H1 (cell line): ENCODE results near the gene SKIDA1. TPM values are rescaled to one million over a fixed set of nuclear protein-coding genes. Genes with fewer than 3 reads are reported as not detected.

Experiments
- CTCF ChIA-PET: fragments of 300-600 bp; sonication (Branson Sonifier 250); formaldehyde crosslinking; loops from one replicate; lab custom pipeline; 2021; ENCODE audit not compliant: partially characterized antibody; lab: Charles Lee
- POLR2A ChIA-PET: fragments of 300-600 bp; sonication (Branson Sonifier 250); formaldehyde crosslinking; loops from one replicate; lab custom pipeline; 2021; ENCODE audit warnings: inconsistent platforms; ENCODE audit not compliant: partially characterized antibody; lab: Charles Lee
- DNase-seq, 2 experiments: peaks; one replicate each; pipeline versions ENCODE4 v3.0.0 to v3.0.0-alpha.2; 2010 to 2022; ENCODE audit warnings: low spot score in 2 of 2, low read depth in 1 of 2, mixed read lengths in 1 of 2
- FAIRE-seq: peaks from 2 replicates; lab custom pipeline; 2011; peaks lifted over from hg19 to GRCh38; lab: Jason Lieb, UNC
- H2AFZ ChIP-seq: 2 replicates; pipeline ENCODE4 v1.8.1; 2012; ENCODE audit warnings: low read length, inconsistent platforms
- H2AK5ac ChIP-seq: 2 replicates; pipeline ENCODE4 v1.6.1; 2013; ENCODE audit warnings: low read depth, low read length
- H2BK120ac ChIP-seq: replicated peaks from 2 replicates; pipeline ENCODE3; 2013; ENCODE audit warnings: low read depth, low read length, inconsistent platforms
- H2BK12ac ChIP-seq: 2 replicates; pipeline ENCODE4 v1.6.1; 2013; ENCODE audit warnings: low read depth, low read length
- H2BK15ac ChIP-seq: 2 replicates; pipeline ENCODE4 v1.6.1; 2013; ENCODE audit warnings: low read length
- H2BK20ac ChIP-seq: 2 replicates; pipeline ENCODE4 v1.6.1; 2013; ENCODE audit warnings: low read length
- H2BK5ac ChIP-seq: 2 replicates; pipeline ENCODE4 v1.6.1; 2013; ENCODE audit warnings: low read depth, low read length
- H3K14ac ChIP-seq: 2 replicates; pipeline ENCODE4 v1.6.1; 2013; ENCODE audit warnings: inconsistent platforms; ENCODE audit not compliant: insufficient read length
- H3K18ac ChIP-seq: 2 replicates; pipeline ENCODE4 v1.6.1; 2013; ENCODE audit warnings: low read length; ENCODE audit errors: extremely low read depth
- H3K23ac ChIP-seq: 2 replicates; pipeline ENCODE4 v1.6.1; 2013; ENCODE audit warnings: inconsistent platforms; ENCODE audit not compliant: insufficient read length
- H3K23me2 ChIP-seq: 2 replicates; pipeline ENCODE4 v1.6.1; 2013; ENCODE audit warnings: low read depth, low read length
- H3K27ac ChIP-seq: 2 replicates; pipeline ENCODE4 v1.6.1; 2011; ENCODE audit warnings: low read depth, low read length, inconsistent platforms
- H3K27me3 ChIP-seq, 4 experiments: replicated peaks in 1 of 4; 1 replicate in 1 of 4; 2 replicates in 3 of 4; pipeline versions ENCODE4 v1.6.1 to v1.8.1; 2011 to 2013; ENCODE audit warnings: low read length in 3 of 4, mild to moderate bottlenecking in 3 of 4, inconsistent platforms in 2 of 4, mixed read lengths in 2 of 4, moderate library complexity in 1 of 4; ENCODE audit not compliant: control insufficient read depth in 3 of 4, insufficient read depth in 3 of 4; ENCODE audit errors: extremely low read depth in 1 of 4
- H3K36me3 ChIP-seq, 4 experiments: 2 replicates each; pipeline versions ENCODE4 v1.6.1 to v1.8.1; 2011 to 2013; ENCODE audit warnings: mild to moderate bottlenecking in 4 of 4, low read length in 3 of 4, moderate library complexity in 2 of 4, control low read depth in 1 of 4, inconsistent platforms in 1 of 4; ENCODE audit not compliant: insufficient read depth in 4 of 4, control insufficient read depth in 2 of 4
- H3K4ac ChIP-seq: replicated peaks from 2 replicates; pipeline ENCODE3; 2013; ENCODE audit warnings: low read length, low read depth, mixed read lengths, inconsistent platforms; ENCODE audit not compliant: insufficient read length
- H3K4me1 ChIP-seq, 4 experiments: replicated peaks in 1 of 4; 1 replicate in 1 of 4; 2 replicates in 3 of 4; pipeline versions ENCODE4 v1.6.1 to v1.8.1; 2011 to 2013; ENCODE audit warnings: low read length in 3 of 4, inconsistent platforms in 2 of 4, mixed read lengths in 1 of 4; ENCODE audit not compliant: insufficient read depth in 4 of 4, control insufficient read depth in 3 of 4
- H3K4me2 ChIP-seq, 2 experiments: 2 replicates each; pipeline versions ENCODE4 v1.6.1 to v1.8.1; 2011 to 2013; ENCODE audit warnings: low read depth in 2 of 2, low read length in 2 of 2, control low read depth in 1 of 2, inconsistent platforms in 1 of 2, mild to moderate bottlenecking in 1 of 2; ENCODE audit not compliant: insufficient read depth in 1 of 2
- H3K4me3 ChIP-seq, 4 experiments: fragments of 200-600, 300-600 bp in 1 of 4; sonication (generic), shearing (Covaris generic), sonication (Bioruptor Twin) in 1 of 4; 2 replicates each; pipeline versions ENCODE4 v1.5.1 to v1.8.1; 2011 to 2016; ENCODE audit warnings: low read length in 4 of 4, low read depth in 3 of 4, control low read depth in 2 of 4, inconsistent platforms in 2 of 4, mild to moderate bottlenecking in 2 of 4, mixed read lengths in 1 of 4, moderate library complexity in 1 of 4; ENCODE audit not compliant: insufficient read depth in 2 of 4; ENCODE audit errors: extremely low read depth in 1 of 4
- H3K56ac ChIP-seq: replicated peaks from 2 replicates; pipeline ENCODE3; 2013; ENCODE audit warnings: low read depth, mild to moderate bottlenecking, mixed read lengths, low read length, inconsistent platforms; ENCODE audit not compliant: insufficient read length
- H3K79me1 ChIP-seq: 2 replicates; pipeline ENCODE4 v1.6.1; 2013; ENCODE audit warnings: low read depth, low read length, control low read depth
- H3K79me2 ChIP-seq, 2 experiments: 2 replicates each; pipeline versions ENCODE4 v1.6.1 to v1.8.1; 2012 to 2013; ENCODE audit warnings: low read length in 2 of 2, mild to moderate bottlenecking in 2 of 2, inconsistent platforms in 1 of 2; ENCODE audit not compliant: insufficient read depth in 2 of 2, control insufficient read depth in 1 of 2
- H3K9ac ChIP-seq, 4 experiments: replicated peaks in 1 of 4; 1 replicate in 1 of 4; 2 replicates in 3 of 4; pipeline versions ENCODE4 v1.6.1 to v1.8.1; 2011 to 2013; ENCODE audit warnings: low read depth in 3 of 4, low read length in 3 of 4, control low read depth in 2 of 4, mild to moderate bottlenecking in 2 of 4, moderate library complexity in 2 of 4, inconsistent platforms in 1 of 4; ENCODE audit errors: extremely low read depth in 1 of 4
- H3K9me3 ChIP-seq, 2 experiments: 2 replicates each; pipeline versions ENCODE4 v1.6.1 to v1.8.1; 2012 to 2013; ENCODE audit warnings: mild to moderate bottlenecking in 2 of 2, moderate library complexity in 2 of 2, control low read depth in 1 of 2, inconsistent platforms in 1 of 2, low read depth in 1 of 2, low read length in 1 of 2, mixed read lengths in 1 of 2; ENCODE audit not compliant: insufficient read depth in 2 of 2
- H4K20me1 ChIP-seq, 2 experiments: replicated peaks in 1 of 2; 2 replicates each; pipeline versions ENCODE3 to v1.8.1; 2011 to 2013; ENCODE audit warnings: inconsistent platforms in 2 of 2, low read length in 2 of 2, mild to moderate bottlenecking in 1 of 2; ENCODE audit not compliant: insufficient read depth in 2 of 2, control insufficient read depth in 1 of 2
- H4K5ac ChIP-seq: 2 replicates; pipeline ENCODE4 v1.6.1; 2013; ENCODE audit warnings: low read length, low read depth, mixed read lengths, inconsistent platforms; ENCODE audit not compliant: insufficient read length
- H4K8ac ChIP-seq: 2 replicates; pipeline ENCODE4 v1.8.0; 2013; ENCODE audit warnings: mild to moderate bottlenecking, moderate library complexity, low read length, inconsistent platforms; ENCODE audit not compliant: insufficient read depth; ENCODE audit errors: extremely low read depth
- H4K91ac ChIP-seq: replicated peaks from 2 replicates; pipeline ENCODE3; 2013; ENCODE audit warnings: low read length, mixed read lengths, inconsistent platforms; ENCODE audit not compliant: insufficient read length
- HDAC2 ChIP-seq, 2 experiments: fragments of 300-600 bp in 1 of 2; sonication (generic) in 1 of 2; IDR thresholded peaks; 2 replicates each; pipeline ENCODE4 v1.6.1; 2011 to 2012; ENCODE audit warnings: low read depth in 2 of 2, low read length in 2 of 2, mild to moderate bottlenecking in 2 of 2, moderate library complexity in 2 of 2, borderline replicate concordance in 1 of 2, inconsistent platforms in 1 of 2
- KDM1A ChIP-seq: fragments of 200-600, 300-600 bp; sonication (generic); IDR thresholded peaks from 2 replicates; pipeline ENCODE4 v1.7.1; 2016; ENCODE audit warnings: mild to moderate bottlenecking, low read length, borderline replicate concordance
- NANOG ChIP-seq: IDR thresholded peaks from 2 replicates; pipeline ENCODE4 v1.6.1; 2011; ENCODE audit warnings: low read length, low read depth, mild to moderate bottlenecking, inconsistent platforms; ENCODE audit not compliant: insufficient read depth, poor library complexity, severe bottlenecking
- WGBS, 2 experiments: shearing (Covaris generic) in 1 of 2; methylation state at CpG; one replicate each; pipeline versions ENCODE4 v1.1.6 to v1.1.7; 2013 to 2015; ENCODE audit warnings: low lambda C conversion rate in 2 of 2, mixed read lengths in 2 of 2, inconsistent platforms in 1 of 2, low coverage in 1 of 2, missing lambda C conversion rate in 1 of 2; ENCODE audit not compliant: insufficient replicate concordance in 2 of 2, insufficient coverage in 1 of 2, insufficient read length in 1 of 2; ENCODE audit errors: extremely low coverage in 1 of 2, missing lambda C conversion rate in 1 of 2; 5-methylcytosine and 5-hydroxymethylcytosine counted together
- polyA plus RNA-seq, 7 experiments: library from polyadenylated mRNA; depleted of rRNA in 3 of 7; stranded (reverse) in 5 of 7; unstranded in 2 of 7; fragments of >200 nt in 5 of 7; fragments of 200-250 nt in 2 of 7; gene quantifications; 1 replicate in 5 of 7; 2 replicates in 1 of 7; 4 replicates in 1 of 7; pipeline versions ENCODE4 v1.2.1 to v1.2.3, GENCODE V29; 2011 to 2013; ENCODE audit warnings: missing spikeins in 2 of 7, mixed read lengths in 2 of 7
- total RNA-seq: library from RNA; stranded (reverse); fragmentation: NEBNext Ultra II Directional; extraction: Animal tissue kit (Norgen Biotek cat#: 25700); gene quantifications from 2 replicates; pipeline ENCODE4 v1.2.1, GENCODE V29; 2021

Gene SKIDA1
- total and polyA plus RNA-seq, 2 of the 8 experiments (the other 6 are each of a cell fraction or from before 2014, with no cell fraction given) = 1.5 to 8.0 TPM

- ChIA-PET POLR2A (interaction anchor here (0.6 to 0.9 kb wide), 4 partner anchors 15 to 440 kb away, joined by 3 to 5 read pairs (median 3); no protein-coding TSS in a partner anchor), CTCF (interaction anchor here (0.6 to 2.0 kb wide), 4 partner anchors 9 to 1133 kb away, joined by 3 to 11 read pairs (median 4); no protein-coding TSS in a partner anchor)
- WGBS, 2 experiments = 58% methylated on average over 10 of the region's 10 CpGs; no CpG with 5 or more reads in 1 of the 2 experiments
Observed at GRCh38 chr10:21473541-21473940, 51.9 kb downstream of the SKIDA1 start.

More at GRCh38 chr10:21473541-21473940, 51.9 kb downstream of the SKIDA1 start:
- Histone ChIP-seq H3K9ac (no peak overlapping the region), H3K27ac (no peak overlapping the region), H2BK120ac (no peak overlapping the region), H4K20me1 (no peaks in the 10 kb centered on the region), H3K4me2 (peak overlapping the region; percentile 25 to 28; a peak in 1 of 4 replicates), H3K27me3 (no peaks in the 10 kb centered on the region), H3K79me2 (no peaks in the 10 kb centered on the region), H2BK12ac (no peak overlapping the region), H2BK5ac (peak overlapping the region; percentile 46; the same call in 1 of the 2 replicates), H3K23ac (no peak overlapping the region), H3K9me3 (no peaks in the 10 kb centered on the region), H2AK5ac (no peak overlapping the region), H3K18ac (no peak overlapping the region), H3K4me3 (no peak overlapping the region), H2AFZ (no peak overlapping the region), H4K91ac (no peak overlapping the region), H2BK20ac (peak overlapping the region; percentile 92; the same call in 1 of the 2 replicates), H3K56ac (no peak overlapping the region), H3K79me1 (no peaks in the 10 kb centered on the region), H4K5ac (no peak overlapping the region), H3K36me3 (no peaks in the 10 kb centered on the region), H3K23me2 (no peaks in the 10 kb centered on the region), H4K8ac (no peak overlapping the region), H2BK15ac (no peak overlapping the region), H3K4me1 (peaks cover 3 to 11% (median 5%) of the 10 kb centered on the region in 4 experiments; a peak in 5 of 7 replicates), H3K14ac (no peak overlapping the region), H3K4ac (no peak overlapping the region)
- no peak for FAIRE-seq
- TF ChIP-seq KDM1A (0 out of 2 replicates have a peak, but pooled peaks have one; percentile 33), NANOG (no peak), HDAC2 (IDR thresholded peaks at IDR 0.05; ENCODE audit: borderline replicate concordance in 1 of 2, low read depth in 2 of 2, low read length in 2 of 2) (0 out of 4 replicates have a peak, but pooled peaks of 1 of the 2 experiments have one; percentile 16)
- peak in 1 of 2 experiments; percentile 56 for DNase-seq
